Measurements from ENCODE around the gene GOLT1B.

GOLT1B gene

DNA sequence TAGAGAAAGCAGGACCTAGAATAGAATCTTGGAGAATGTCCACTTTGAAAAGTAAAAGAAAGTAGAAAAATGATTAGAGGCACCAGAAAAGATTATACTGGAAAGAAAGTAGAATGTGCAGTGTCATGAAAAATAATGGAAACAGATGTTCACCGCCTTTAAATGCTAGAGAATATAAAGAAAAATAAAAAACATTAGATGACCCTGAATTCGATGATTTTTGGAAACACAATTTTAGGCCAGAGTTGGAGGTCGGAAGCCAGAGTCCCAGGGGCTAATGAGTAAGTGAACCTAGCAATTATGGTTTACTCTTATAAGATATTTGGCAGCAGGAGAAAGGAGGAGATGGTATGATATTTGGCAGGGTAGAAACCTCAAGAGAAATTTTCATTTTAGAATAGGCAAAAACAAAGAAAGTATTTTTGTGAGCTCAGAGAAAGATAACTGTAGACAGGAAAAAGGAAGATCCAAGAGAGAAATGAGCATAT, 65.4 kb downstream of the GOLT1B start:
- no peak for DNase-seq

Measured in MV-4-11 (cell line).